IPS DF 19.7 (cell line): Measurements from ENCODE around the gene PIM1.
"Not testable (repeated sequence)": the region's sequence is repeated elsewhere in the genome, so short reads cannot be mapped to it uniquely, and the experiment has no call there.

Experiments used
- DNase-seq: peaks from one replicate; pipeline ENCODE4 v3.0.0-alpha.2; 2013; ENCODE audit warnings: low read depth, low spot score

Gene PIM1

GRCh38 chr6:37169496-37170272 is at the start of gene PIM1:
PIM1 (plus strand) TSS chr6:37170152; CDS start chr6:37170576, 424 bp downstream.
- DNase-seq = peak; percentile 80

GRCh38 chr6:37121556-37121955 is 48.4 kb upstream of the PIM1 start:
- no peak for DNase-seq

- no peak for DNase-seq
These were observed 47.1 kb upstream of the PIM1 start for GRCh38 chr6:37122861-37123260.

GRCh38 chr6:37123957-37124729 is 45.8 kb upstream of the PIM1 start:
- no peak for DNase-seq

- peak; percentile 93 for DNase-seq
These were observed 44.0 kb upstream of the PIM1 start for GRCh38 chr6:37125774-37126492.

GRCh38 chr6:37126493-37126958 is 43.4 kb upstream of the PIM1 start:
- no peak for DNase-seq

GRCh38 chr6:37126961-37127616 is 42.9 kb upstream of the PIM1 start:
- DNase-seq = no peak

GRCh38 chr6:37127961-37128862 is 41.7 kb upstream of the PIM1 start:
- DNase-seq = no peak

GRCh38 chr6:37128863-37129443 is 41.0 kb upstream of the PIM1 start:
- not testable (repeated sequence) for DNase-seq

GRCh38 chr6:37129566-37129965 is 40.4 kb upstream of the PIM1 start:
- DNase-seq = no peak

GRCh38 chr6:37130704-37131103 is 39.2 kb upstream of the PIM1 start:
- DNase-seq = no peak

GRCh38 chr6:37131104-37131959 is 38.6 kb upstream of the PIM1 start:
- no peak for DNase-seq

- no peak for DNase-seq
These were observed 38.0 kb upstream of the PIM1 start for GRCh38 chr6:37131960-37132253.

- no peak for DNase-seq
These were observed 35.9 kb upstream of the PIM1 start for GRCh38 chr6:37134036-37134395.

GRCh38 chr6:37134396-37135191 is 35.4 kb upstream of the PIM1 start:
- no peak for DNase-seq

GRCh38 chr6:37135835-37136694 is 33.9 kb upstream of the PIM1 start:
- no peak for DNase-seq

GRCh38 chr6:37136821-37137200 is 33.1 kb upstream of the PIM1 start:
- no peak for DNase-seq
